Retinal pigment epithelial cell (primary cell): ENCODE data around the gene LOXHD1.

Experiments
- DNase-seq: peaks from one replicate; pipeline ENCODE4 v3.0.0-alpha.2; 2010; ENCODE audit warnings: low read depth
- H3K4me3 ChIP-seq: 2 replicates; pipeline ENCODE4 v1.5.1; 2011; ENCODE audit warnings: mild to moderate bottlenecking, low read length, control low read depth, moderate library complexity
- CTCF ChIP-seq: conservative IDR thresholded peaks from 2 replicates; pipeline ENCODE4 v1.5.1; 2011; ENCODE audit warnings: low read depth, low read length, control low read depth, inconsistent platforms

LOXHD1 gene

GRCh38 chr18:46659484-46659883 is 2.5 kb upstream of the LOXHD1 start:
- no peak for TF ChIP-seq CTCF
- DNase-seq: no peak
- no peak overlapping the region for H3K4me3 ChIP-seq

- TF ChIP-seq CTCF: no peak
- no peak for DNase-seq
- no peak overlapping the region for H3K4me3 ChIP-seq
These were observed 500 bp downstream of the LOXHD1 start for GRCh38 chr18:46656326-46657114.

GRCh38 chr18:46652372-46652771 is 4.6 kb downstream of the LOXHD1 start:
- DNase-seq: no peak
- TF ChIP-seq CTCF: no peak
- H3K4me3 ChIP-seq: no peak overlapping the region

- no peak for DNase-seq
- no peak overlapping the region for H3K4me3 ChIP-seq
- TF ChIP-seq CTCF: no peak
These were observed 6.3 kb downstream of the LOXHD1 start for GRCh38 chr18:46650681-46651080.

- DNase-seq: no peak
- no peak for TF ChIP-seq CTCF
- H3K4me3 ChIP-seq: no peak overlapping the region
These were observed 7.8 kb downstream of the LOXHD1 start for GRCh38 chr18:46649071-46649862.

GRCh38 chr18:46646468-46646867 is 10.6 kb downstream of the LOXHD1 start:
- DNase-seq: no peak
- no peak overlapping the region for H3K4me3 ChIP-seq
- no peak for TF ChIP-seq CTCF
